GM19468 (cell line): ENCODE results near the gene SLC4A5.
"Not testable (repeated sequence)": the region's sequence is repeated elsewhere in the genome, so short reads cannot be mapped to it uniquely, and the experiment has no call there.

Experiments
- ATAC-seq: cut with Tn5 transposase; IDR thresholded peaks from one replicate; pipeline ENCODE4 v1.9.1; 2021; ENCODE audit warnings: mild to moderate bottlenecking, moderate library complexity, moderate number of reproducible peaks; ENCODE audit not compliant: unreplicated experiment; ENCODE audit errors: extremely low read depth

The SLC4A5 gene

GRCh38 chr2:74242354-74243071 lies 100.7 kb downstream of the SLC4A5 start:
- ATAC-seq = no peak

- no peak for ATAC-seq
Measured at GRCh38 chr2:74239346-74239745, 103.9 kb downstream of the SLC4A5 start.

GRCh38 chr2:74238879-74239278 lies 104.3 kb downstream of the SLC4A5 start:
- ATAC-seq = no peak

DNA sequence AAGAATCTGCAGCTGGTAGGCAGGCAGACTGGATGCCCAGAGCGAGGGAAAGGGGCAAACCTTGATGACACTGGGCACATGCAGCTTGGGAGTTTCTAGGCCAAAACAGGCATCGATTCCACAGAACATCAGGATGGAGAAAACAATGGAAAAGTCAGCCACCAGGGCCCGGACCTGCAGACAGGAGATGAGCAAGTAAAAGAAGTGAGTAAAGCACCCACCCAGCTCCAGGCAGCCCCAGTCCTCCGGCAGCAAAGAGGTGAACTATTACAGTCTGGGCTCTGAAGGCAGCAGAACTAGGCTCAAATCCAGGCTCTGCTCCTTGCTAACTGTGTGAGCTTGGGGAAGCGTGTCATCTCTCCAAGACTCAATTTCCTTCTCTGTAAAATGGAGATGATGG lies 108.2 kb downstream of the SLC4A5 start:
- ATAC-seq = no peak

- ATAC-seq = no peak
Measured at GRCh38 chr2:74233648-74234047, 109.6 kb downstream of the SLC4A5 start.

GRCh38 chr2:74232426-74232825 lies 110.8 kb downstream of the SLC4A5 start:
- ATAC-seq = no peak

- ATAC-seq = not testable (repeated sequence)
Measured at GRCh38 chr2:74229865-74230264, 113.4 kb downstream of the SLC4A5 start.

DNA sequence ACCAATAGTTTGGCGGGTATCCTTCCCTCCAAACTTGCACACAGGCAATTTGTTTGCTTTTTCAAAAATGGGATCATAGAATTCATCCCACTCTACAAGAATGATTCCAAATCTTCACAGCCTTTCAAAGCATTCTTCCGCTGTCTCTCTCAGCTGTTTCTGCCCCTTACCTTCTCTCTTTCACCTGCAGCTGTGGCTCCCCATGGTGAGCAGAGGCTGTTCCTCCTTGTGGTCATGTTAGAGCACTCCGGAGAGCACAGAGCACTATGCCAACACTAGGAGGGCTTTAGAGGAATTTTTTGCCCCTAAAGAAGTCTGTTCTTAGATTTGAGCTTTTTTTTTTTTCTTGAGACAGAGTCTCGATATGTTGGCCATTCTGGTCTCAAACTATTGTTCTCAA lies 114.4 kb downstream of the SLC4A5 start:
- ATAC-seq = no peak

DNA sequence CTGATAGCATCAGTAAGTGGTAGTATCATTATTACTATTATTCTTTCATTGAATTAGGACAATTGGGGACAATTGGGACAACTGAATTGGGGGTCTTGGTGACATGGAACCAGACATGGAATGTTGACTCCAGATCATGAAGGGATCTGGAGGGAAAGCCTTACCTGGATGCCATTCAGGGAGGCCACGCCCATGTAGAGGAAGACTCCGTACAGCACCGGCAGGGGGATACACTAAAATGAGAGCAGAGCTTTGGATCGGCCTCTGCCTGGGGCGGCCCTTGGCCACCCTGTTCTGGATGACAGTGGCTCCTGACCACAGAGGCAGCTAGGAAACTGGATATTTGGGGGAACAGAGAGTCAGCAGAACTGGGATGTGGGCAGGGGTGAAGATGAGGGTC lies 115.6 kb downstream of the SLC4A5 start:
- ATAC-seq = no peak

- no peak for ATAC-seq
Measured at GRCh38 chr2:74226648-74227213, 116.5 kb downstream of the SLC4A5 start.

DNA sequence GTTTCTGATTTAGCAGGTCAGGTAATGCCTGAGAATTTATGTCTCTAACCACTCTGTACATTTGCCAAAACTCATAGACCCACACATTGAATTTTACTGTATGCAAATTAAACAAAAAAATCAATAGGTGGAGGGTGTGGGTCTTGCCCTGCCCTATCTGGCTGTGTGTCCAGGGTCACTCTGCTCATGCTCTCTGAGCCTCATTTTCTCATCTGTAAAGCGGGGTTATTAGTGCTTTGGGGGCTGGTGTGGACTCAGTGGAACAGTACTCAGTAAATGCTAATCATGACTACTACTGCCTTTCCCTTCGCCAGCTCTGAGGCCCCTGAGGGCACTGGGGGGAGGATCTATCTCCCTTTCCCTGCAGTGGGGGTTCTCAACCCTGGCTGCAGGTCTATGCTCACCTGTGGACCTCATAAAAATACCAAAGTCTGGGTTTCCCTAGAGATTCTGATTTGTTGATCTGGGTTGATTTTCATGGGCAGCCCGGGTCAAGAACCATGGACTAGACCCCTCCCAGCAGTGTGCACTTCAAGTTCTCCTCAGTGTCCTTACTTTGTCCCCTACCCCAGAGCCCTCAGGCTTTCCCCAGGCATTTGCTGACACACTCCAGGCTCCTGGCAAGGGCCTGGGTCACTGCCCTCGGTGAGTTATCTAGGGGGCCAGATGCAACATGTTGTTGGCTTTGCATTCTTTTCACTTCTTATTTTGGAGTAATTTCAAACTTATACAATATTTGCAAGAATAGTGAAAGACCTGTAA lies 117.3 kb downstream of the SLC4A5 start:
- ATAC-seq = no peak

- no peak for ATAC-seq
Measured at GRCh38 chr2:74223941-74224770, 119.1 kb downstream of the SLC4A5 start.

GRCh38 chr2:74222300-74222650 lies 120.9 kb downstream of the SLC4A5 start:
- no peak for ATAC-seq

DNA sequence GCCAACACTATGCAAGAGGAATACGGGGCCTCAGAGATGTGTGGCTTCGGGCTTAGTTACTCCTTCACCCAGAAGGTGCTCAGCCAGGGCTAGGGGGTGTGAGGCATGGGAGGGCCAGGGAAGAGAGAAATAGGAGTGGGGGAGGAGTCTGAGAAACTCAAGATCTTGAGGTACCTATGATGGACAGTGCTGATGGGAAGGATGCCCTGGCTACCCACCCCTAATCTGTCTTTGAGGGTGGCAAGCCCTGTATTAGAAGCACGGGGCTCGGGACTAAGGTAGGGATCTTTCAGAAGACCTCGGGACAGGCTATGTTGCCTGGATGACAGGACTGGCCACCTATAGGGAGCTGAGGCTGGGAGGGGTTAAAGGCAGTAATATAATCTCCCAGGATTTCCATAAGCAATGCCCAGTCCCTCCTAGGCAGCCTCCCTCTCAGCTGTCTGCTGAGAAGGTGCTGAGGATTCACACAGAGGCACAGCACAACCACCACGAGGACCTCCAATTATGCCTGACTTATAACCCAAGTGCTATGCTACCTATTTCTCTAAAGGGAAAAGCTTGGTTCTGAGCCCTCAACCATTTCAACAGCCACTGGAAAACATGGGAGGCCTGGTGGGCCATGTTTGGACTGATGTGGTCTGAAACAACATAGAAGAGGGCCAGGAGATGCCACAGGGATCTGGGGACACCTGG lies 121.5 kb downstream of the SLC4A5 start:
- no peak for ATAC-seq

DNA sequence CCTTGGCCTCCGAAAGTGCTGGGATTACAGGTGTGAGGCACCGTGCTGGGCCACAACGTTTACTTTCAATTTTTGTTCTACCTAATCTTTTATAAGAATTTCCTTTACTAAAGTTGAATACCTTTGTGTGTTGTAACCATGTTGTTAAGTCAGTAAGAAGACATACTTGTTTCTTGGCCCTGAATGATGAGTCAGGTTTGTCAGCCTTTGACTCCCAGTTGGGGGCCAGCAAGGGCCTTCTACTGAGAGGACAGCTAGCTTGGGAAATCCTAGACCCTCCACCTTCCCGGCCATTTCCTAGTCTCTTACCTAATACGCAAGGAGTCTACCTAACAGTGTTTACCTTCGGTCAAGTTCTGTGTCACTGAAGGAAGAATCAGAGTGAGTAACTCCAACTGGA lies 122.1 kb downstream of the SLC4A5 start:
- ATAC-seq = no peak

DNA sequence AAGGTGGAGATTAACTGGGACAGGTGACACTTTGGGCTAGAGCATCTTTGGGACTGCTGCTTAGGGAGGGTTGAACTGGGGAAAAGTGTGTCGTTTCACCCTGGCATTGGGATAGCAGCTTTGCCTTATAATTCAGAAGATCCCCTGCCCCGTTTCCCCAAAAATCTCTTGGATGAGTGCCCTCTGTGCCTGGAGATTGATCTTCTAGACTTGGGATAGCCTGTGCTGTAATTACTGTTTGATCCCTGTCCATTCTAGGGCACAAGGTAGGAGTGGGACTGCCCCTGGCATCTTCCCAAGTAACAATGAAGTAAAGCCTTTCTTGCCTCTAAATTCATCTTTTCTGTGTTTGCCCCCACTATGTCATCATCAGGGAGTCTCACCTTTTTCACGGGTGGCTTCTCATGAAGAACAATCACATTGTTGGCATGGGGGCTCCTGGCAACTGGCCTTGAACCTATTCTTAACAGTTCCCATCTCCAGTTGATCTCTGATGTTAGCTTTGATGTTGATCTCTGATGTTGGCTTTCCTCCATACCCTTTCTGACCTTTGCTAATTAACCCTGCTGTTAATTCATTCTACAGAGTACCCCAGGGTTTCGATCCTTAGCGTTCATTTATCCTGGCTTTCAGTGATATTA lies 123.2 kb downstream of the SLC4A5 start:
- ATAC-seq = no peak

DNA sequence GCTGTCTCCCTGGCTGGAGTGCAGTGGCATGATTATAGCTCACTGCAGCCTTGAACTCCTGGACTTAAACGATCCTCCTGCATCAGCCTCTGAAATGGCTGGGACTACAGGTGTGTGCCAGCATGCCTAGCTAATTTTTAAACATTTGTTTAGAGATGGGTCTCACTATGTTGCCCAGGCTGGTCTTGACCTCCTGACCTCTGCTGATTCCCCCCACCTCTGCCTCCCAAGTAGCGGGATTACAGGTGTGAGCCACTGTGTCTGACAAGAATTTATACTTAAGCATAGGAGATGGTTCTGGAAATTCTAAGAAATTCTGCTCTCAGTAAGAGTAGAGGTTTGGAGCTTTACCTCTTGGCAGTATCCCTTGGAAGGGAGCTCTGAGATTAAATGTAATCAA lies 126.6 kb downstream of the SLC4A5 start:
- no peak for ATAC-seq

DNA sequence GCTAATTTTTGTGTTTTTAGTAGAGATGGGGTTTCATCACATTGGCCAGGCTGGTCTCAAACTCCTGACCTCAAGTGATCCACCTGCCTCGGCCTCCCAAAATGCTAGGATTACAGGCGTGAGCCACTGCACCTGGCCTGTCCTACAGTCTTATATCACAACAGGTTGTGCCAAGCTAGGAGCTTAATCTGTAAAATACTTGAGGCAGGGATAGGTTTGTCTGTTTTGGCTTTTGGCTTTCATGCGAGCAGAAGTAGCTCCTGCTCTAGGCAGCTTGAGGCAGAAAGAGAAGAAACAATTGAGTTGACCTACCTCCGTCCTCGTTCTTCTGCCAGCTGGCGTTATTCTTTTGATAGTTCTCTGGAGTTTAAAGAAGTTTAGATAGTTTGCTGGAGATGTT lies 127.4 kb downstream of the SLC4A5 start:
- ATAC-seq = not testable (repeated sequence)

DNA sequence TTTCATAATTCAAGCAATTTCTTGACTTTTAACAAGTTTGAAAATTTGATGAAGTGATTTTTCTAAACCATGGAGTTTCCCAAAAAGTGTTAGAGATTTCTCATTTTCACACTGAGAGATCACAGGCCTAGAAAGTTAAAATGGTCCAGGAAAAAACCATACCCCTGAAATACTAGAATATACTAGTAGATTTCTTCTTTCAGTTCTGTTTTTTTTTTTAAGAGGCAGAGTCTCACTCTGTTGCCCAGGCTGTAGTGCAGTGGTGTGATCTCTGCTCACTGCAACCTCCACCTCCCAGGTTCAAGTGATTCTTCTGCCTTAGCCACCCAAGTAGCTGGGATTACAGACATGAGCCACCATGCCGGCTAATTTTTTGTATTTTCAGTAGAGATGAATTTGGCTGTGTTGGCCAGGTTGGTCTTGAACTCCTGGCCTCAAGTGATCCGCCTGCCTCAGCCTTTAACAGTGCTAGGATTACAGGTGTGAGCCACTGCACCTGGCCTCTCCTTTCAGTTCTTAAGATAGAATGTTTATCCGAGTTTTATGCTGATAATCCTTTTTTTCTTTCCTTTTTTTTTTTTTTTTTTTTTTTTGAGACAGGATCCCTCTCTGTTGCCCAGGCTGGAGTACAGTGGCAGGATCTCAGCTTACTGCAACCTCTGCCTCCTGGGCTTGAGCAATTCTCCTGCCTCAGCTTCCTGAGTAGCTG lies 130.4 kb downstream of the SLC4A5 start:
- ATAC-seq = no peak
